ENCODE measurements around the gene CDYL2. TPM values are rescaled to one million over a fixed set of nuclear protein-coding genes. Genes with fewer than 3 reads are reported as not detected.

The CDYL2 gene
- total and polyA plus RNA-seq, 12 donors, result 0.59 to 5.3 (median 2.9) TPM

DNA sequence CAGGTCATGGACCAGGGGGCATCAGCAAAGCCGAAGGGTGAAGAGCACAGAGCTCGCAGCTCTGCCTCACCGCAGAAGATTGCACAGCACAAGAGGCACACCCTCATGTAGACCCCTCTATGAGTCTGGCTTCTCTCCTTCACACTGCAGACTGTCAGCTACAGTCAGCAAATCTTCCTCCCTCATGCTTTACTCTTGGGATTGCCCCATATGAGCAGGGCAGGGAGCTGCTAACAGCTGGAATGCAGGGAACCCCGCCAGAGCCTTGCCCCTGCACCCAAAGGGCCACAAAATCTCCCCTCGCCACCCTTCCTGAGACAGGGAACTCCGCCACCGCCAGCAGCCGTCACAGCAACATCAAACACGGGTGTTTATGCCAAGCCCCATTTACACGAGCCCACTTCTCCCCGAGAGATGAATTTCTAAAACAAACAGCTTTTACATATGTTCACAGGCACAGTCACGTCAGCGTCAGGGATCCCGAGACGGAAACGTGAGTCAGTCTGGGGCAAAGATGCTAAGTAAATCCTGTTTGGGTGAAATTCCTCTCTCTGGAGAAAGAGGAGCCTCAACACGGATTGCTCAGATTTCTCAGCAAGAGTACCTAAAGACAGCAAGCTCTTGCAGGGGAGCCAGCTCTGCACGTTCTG is 121.9 kb downstream of the CDYL2 start:
- Histone ChIP-seq H3K36me3 (peaks cover 0 to 13% (median 0%) of the 10 kb centered on the region in 9 donors), H3K9me3 (peaks cover 0 to 4% (median 0%) of the 10 kb centered on the region in 11 donors), H3K4me1 (no peaks in the 10 kb centered on the region), H3K27me3 (no peaks in the 10 kb centered on the region), H3K27ac (no peak overlapping the region), H3K4me3 (no peak overlapping the region)
- intact Hi-C loops (cut with DNase I), result no loop called here
- DNase-seq (no peak), ATAC-seq (no peak)
- WGBS, 2 donors, result 84 to 86% methylated on average over 18 of the region's 18 CpGs
- TF ChIP-seq, protein P1, sequence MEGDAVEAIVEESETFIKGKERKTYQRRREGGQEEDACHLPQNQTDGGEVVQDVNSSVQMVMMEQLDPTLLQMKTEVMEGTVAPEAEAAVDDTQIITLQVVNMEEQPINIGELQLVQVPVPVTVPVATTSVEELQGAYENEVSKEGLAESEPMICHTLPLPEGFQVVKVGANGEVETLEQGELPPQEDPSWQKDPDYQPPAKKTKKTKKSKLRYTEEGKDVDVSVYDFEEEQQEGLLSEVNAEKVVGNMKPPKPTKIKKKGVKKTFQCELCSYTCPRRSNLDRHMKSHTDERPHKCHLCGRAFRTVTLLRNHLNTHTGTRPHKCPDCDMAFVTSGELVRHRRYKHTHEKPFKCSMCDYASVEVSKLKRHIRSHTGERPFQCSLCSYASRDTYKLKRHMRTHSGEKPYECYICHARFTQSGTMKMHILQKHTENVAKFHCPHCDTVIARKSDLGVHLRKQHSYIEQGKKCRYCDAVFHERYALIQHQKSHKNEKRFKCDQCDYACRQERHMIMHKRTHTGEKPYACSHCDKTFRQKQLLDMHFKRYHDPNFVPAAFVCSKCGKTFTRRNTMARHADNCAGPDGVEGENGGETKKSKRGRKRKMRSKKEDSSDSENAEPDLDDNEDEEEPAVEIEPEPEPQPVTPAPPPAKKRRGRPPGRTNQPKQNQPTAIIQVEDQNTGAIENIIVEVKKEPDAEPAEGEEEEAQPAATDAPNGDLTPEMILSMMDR (IDR thresholded peaks at IDR 0.05), result no peak

DNA sequence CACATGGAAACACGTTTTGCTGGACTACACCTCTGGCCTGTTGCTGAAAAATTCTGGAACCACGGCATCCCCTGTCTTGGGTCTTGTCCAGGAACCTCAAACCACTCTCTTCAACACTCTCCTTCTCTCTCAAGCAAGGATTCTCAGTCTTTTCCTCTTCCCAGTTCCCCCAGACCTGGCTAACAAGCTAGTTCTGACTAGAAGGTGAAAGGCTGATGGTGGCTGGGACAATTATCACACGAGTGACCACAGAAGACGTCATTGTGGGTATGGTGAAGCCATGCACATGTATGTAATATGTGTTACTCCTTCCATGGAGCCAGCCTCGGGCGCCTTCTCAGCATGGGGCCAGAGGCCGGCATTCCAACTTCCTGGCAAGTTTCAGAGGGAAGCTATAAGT is 123.0 kb downstream of the CDYL2 start:
- TF ChIP-seq, protein P1 (IDR thresholded peaks at IDR 0.05), result no peak
- ATAC-seq (no peak), DNase-seq (no peak)
- intact Hi-C loops (cut with DNase I), result no loop called here
- Histone ChIP-seq H3K36me3 (peaks cover 0 to 13% (median 0%) of the 10 kb centered on the region in 9 donors), H3K9me3 (peaks cover 0 to 4% (median 0%) of the 10 kb centered on the region in 11 donors), H3K27ac (no peak overlapping the region), H3K4me1 (peaks cover 0 to 8% (median 0%) of the 10 kb centered on the region in 9 donors), H3K4me3 (no peak overlapping the region), H3K27me3 (no peaks in the 10 kb centered on the region)
- WGBS, 2 donors, result 82 to 85% methylated on average over 7 of the region's 7 CpGs

DNA sequence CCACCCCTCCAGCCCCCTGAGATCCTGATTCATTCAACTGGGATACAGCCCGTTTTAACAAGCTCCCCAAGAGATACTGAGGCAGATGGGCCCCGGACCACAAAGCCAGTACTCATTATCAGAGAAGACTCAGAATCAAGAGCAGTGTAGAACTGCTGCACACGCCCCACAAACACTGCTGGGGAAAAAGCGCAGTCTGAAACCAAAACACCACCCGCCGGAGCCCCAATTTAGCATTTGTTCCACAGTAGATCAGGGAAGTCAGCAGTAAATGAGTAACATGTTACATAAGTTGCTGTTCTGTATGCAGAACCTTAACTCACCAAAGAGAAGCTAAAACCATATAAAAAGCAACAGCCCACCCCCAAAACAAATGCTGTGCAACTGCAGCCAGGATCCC is 123.6 kb downstream of the CDYL2 start:
- H3K9me3 ChIP-seq, result peaks cover 0 to 4% (median 0%) of the 10 kb centered on the region in 11 donors
- TF ChIP-seq, protein P1 (IDR thresholded peaks at IDR 0.05), result no peak
- peaks cover 0 to 13% (median 0%) of the 10 kb centered on the region in 9 donors for H3K36me3 ChIP-seq
- ATAC-seq (no peak), DNase-seq (no peak)
- WGBS, 2 donors, result 90 to 92% methylated on average over 6 of the region's 6 CpGs
- H3K4me1 ChIP-seq, result peaks cover 0 to 13% (median 0%) of the 10 kb centered on the region in 9 donors
- intact Hi-C loops (cut with DNase I), result no loop called here
- no peaks in the 10 kb centered on the region for H3K27me3 ChIP-seq
- no peak overlapping the region for H3K27ac ChIP-seq
- H3K4me3 ChIP-seq, result no peak overlapping the region

DNA sequence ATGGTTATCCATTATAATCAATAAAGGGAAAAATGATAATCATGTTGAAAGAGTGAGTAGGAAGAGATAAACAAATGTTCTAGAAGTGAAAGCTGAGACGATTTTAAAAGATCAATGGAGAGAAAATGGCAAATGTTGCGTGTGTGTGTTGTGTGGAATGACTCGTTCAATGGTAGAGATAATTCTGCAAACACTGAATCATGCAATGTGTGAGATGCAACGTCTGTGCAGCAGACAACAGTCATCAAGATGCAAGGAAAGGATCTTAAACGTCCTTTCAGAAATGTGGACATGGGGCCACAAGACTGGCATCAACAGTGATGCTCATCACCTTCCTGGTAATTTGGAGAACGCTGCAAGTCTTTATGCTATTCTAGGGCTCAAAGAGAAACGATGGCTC is 124.4 kb downstream of the CDYL2 start:
- no peak for DNase-seq
- TF ChIP-seq, protein P1 (IDR thresholded peaks at IDR 0.05), result no peak
- H3K4me3 ChIP-seq, result no peak overlapping the region
- H3K27me3 ChIP-seq, result no peaks in the 10 kb centered on the region
- peaks cover 0 to 4% (median 0%) of the 10 kb centered on the region in 11 donors for H3K9me3 ChIP-seq
- intact Hi-C loops (cut with DNase I), result no loop called here
- H3K4me1 ChIP-seq, result peaks cover 0 to 13% (median 0%) of the 10 kb centered on the region in 9 donors
- ATAC-seq, result no peak
- 81 to 86% methylated on average over 7 of the region's 7 CpGs for WGBS, 2 donors
- H3K36me3 ChIP-seq, result peaks cover 0 to 13% (median 0%) of the 10 kb centered on the region in 9 donors
- H3K27ac ChIP-seq, result no peak overlapping the region
